DND-41 (cell line): Measurements from ENCODE around the gene MYLK2.

Experiments
- CTCF ChIP-seq: IDR thresholded peaks from 2 replicates; pipeline ENCODE4 v1.5.1; 2012; ENCODE audit warnings: borderline replicate concordance, low read length, moderate library complexity, mild to moderate bottlenecking; ENCODE audit not compliant: poor library complexity, severe bottlenecking; ENCODE audit errors: extremely low read depth
- EZH2 ChIP-seq: IDR thresholded peaks from 3 replicates; pipeline ENCODE4 v1.6.1; 2012; ENCODE audit warnings: borderline replicate concordance, low read depth, mild to moderate bottlenecking, moderate library complexity, low read length, inconsistent platforms; ENCODE audit not compliant: severe bottlenecking

- no peak for TF ChIP-seq EZH2
- TF ChIP-seq CTCF, result no peak
Measured at GRCh38 chr20:31781945-31782344, 37.2 kb upstream of the MYLK2 start.
